NB4 (cell line): ENCODE measurements around the gene FAM120B.

Experiments
- CTCF ChIP-seq: IDR thresholded peaks from one replicate; pipeline ENCODE4 v1.5.1; 2012; ENCODE audit warnings: low read depth, low read length
- MYC ChIP-seq: IDR thresholded peaks from 2 replicates; pipeline ENCODE4 v1.6.1; 2011; ENCODE audit warnings: low read depth, low read length
- POLR2A ChIP-seq: IDR thresholded peaks from 2 replicates; pipeline ENCODE4 v1.6.1; 2011; ENCODE audit warnings: mild to moderate bottlenecking; ENCODE audit not compliant: insufficient read length; ENCODE audit errors: extremely low read depth

- TF ChIP-seq CTCF (no peak), POLR2A (no peak), MYC (no peak)
These were observed 8.8 kb upstream of the FAM120B start for GRCh38 chr6:170297576-170298330.
